CD4-positive, alpha-beta T cell treated with Interferon alpha-2 for 1 hour (primary cell): ENCODE data around the gene CIPC.

Source experiments
- DNase-seq, 2 donors: peaks; one replicate each; pipeline ENCODE4 v3.0.0-alpha.2; 2020 to 2022

The CIPC gene

DNA sequence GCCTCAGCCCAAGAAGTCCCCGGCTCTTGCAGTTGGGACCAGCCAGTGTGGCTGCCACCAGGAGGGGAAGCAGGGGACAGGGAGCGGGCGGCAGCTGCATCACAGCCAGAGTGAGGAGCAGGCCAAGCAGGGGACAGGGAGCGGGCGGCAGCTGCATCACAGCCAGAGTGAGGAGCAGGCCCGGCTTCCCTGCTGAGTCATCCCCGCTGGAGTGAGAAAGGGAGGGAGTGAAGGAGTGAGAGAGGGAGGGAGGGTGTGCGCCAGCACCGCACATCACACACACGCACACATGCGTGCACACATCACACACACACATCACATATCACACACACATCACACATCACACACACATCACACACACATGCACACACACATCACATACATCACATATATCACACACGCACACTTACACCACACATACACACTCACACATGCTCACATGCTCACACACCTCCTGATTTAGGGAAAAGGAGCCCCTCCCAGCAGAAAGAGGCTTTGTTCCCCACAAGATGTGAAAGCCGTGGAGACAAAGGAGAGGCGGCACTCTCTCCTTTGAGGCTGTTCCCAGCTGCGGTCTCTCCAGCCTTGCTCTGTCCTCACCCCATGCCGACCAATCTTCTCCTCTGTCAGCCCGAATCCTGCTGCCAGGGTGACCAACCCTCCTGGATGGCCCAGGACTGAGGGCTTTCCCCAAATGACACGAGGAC lies 60.3 kb downstream of the CIPC start:
- no peak for DNase-seq

- no peak for DNase-seq
Observed at GRCh38 chr14:77158882-77159255, 60.8 kb downstream of the CIPC start.

DNA sequence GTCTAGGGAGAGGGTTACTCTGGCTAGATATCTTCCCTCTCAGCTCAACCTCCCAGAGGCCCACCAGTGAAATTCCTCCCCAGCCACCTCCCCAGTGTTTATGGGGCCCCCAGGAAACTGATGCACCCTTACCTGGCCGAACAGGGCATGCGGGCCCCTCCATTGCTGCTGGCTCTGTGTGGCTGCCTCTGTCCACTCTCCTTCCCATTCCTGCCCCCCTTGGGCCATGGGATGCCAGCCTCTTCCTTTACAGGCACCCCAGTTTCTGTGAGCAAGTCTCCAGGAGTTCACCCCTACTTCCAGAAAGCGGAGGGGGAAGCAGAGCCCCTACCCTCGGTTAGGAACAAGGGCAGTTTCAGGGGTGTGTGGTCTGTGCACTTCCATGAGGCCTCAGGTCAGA lies 63.0 kb downstream of the CIPC start:
- no peak for DNase-seq
